Neuronal stem cell (in vitro differentiated cells): ENCODE data around the gene GPS2.
A peak's percentile ranks its signal among the peaks of the same experiment; 100 is the strongest.

Experiments
- DNase-seq: peaks from one replicate; pipeline ENCODE4 v3.0.0-alpha.2; 2013; ENCODE audit warnings: low spot score
- H2AFZ ChIP-seq: one replicate; pipeline ENCODE4 v1.6.1; 2013; ENCODE audit warnings: mild to moderate bottlenecking, low read length, inconsistent platforms
- H2AK5ac ChIP-seq: 2 replicates; pipeline ENCODE4 v1.6.1; 2013; ENCODE audit warnings: low read depth, mild to moderate bottlenecking, inconsistent platforms, low read length, moderate library complexity, mixed read lengths
- H2BK120ac ChIP-seq: 2 replicates; pipeline ENCODE4 v1.6.1; 2013; ENCODE audit warnings: low read depth, mild to moderate bottlenecking, inconsistent platforms, low read length, moderate library complexity, mixed read lengths
- H2BK12ac ChIP-seq: one replicate; pipeline ENCODE4 v1.6.1; 2013; ENCODE audit warnings: low read length, inconsistent platforms
- H2BK15ac ChIP-seq: 2 replicates; pipeline ENCODE4 v1.6.1; 2013; ENCODE audit warnings: mild to moderate bottlenecking, low read length, inconsistent platforms, mixed read lengths
- H2BK5ac ChIP-seq: one replicate; pipeline ENCODE4 v1.6.1; 2013; ENCODE audit warnings: inconsistent platforms, mild to moderate bottlenecking, low read length, moderate library complexity
- H3K14ac ChIP-seq: one replicate; pipeline ENCODE4 v1.6.1; 2013; ENCODE audit warnings: low read length, inconsistent platforms
- H3K18ac ChIP-seq: 2 replicates; pipeline ENCODE4 v1.6.1; 2013; ENCODE audit warnings: low read length, inconsistent platforms
- H3K23ac ChIP-seq: 2 replicates; pipeline ENCODE4 v1.6.1; 2013; ENCODE audit warnings: low read depth, mild to moderate bottlenecking, mixed read lengths, low read length, inconsistent platforms; ENCODE audit not compliant: poor library complexity
- H3K27ac ChIP-seq: replicated peaks from 3 replicates; pipeline ENCODE4 v1.5.1; 2013; ENCODE audit warnings: low read length, inconsistent platforms
- H3K27me3 ChIP-seq, 3 experiments: 2 replicates each; pipeline ENCODE4 v1.6.1; 2013; ENCODE audit warnings: low read length in 3 of 3, mild to moderate bottlenecking in 2 of 3, inconsistent platforms in 1 of 3, low read depth in 1 of 3, mixed read lengths in 1 of 3, moderate library complexity in 1 of 3; ENCODE audit not compliant: control insufficient read depth in 3 of 3, insufficient read depth in 3 of 3
- H3K36me3 ChIP-seq, 2 donors: replicated peaks in 1 of 2; 2 replicates each; pipeline ENCODE4 v1.6.1; 2013; ENCODE audit warnings: low read length in 2 of 2; ENCODE audit not compliant: control insufficient read depth in 2 of 2, insufficient read depth in 2 of 2
- H3K4ac ChIP-seq: 2 replicates; pipeline ENCODE4 v1.6.1; 2013; ENCODE audit warnings: inconsistent platforms, mild to moderate bottlenecking, low read length, moderate library complexity
- H3K4me1 ChIP-seq, 2 donors: 1 replicate in 1 of 2; 2 replicates in 1 of 2; pipeline ENCODE4 v1.6.1; 2013; ENCODE audit warnings: low read length in 2 of 2, low read depth in 1 of 2; ENCODE audit not compliant: control insufficient read depth in 2 of 2, insufficient read depth in 1 of 2
- H3K4me2 ChIP-seq: one replicate; pipeline ENCODE4 v1.6.1; 2013; ENCODE audit warnings: mild to moderate bottlenecking, low read length, inconsistent platforms; ENCODE audit not compliant: insufficient read depth, poor library complexity, severe bottlenecking
- H3K4me3 ChIP-seq, 2 donors: 2 replicates each; pipeline ENCODE4 v1.5.1; 2013; ENCODE audit warnings: low read length in 2 of 2, mild to moderate bottlenecking in 2 of 2, inconsistent platforms in 1 of 2, moderate library complexity in 1 of 2
- H3K79me1 ChIP-seq: one replicate; pipeline ENCODE4 v1.6.1; 2013; ENCODE audit warnings: low read depth, mild to moderate bottlenecking, inconsistent platforms, low read length, moderate library complexity
- H3K9ac ChIP-seq: one replicate; pipeline ENCODE4 v1.6.1; 2013; ENCODE audit warnings: mild to moderate bottlenecking, low read depth, low read length, inconsistent platforms; ENCODE audit not compliant: poor library complexity
- H3K9me3 ChIP-seq, 2 donors: replicated peaks in 1 of 2; 2 replicates each; pipeline versions ENCODE3 to v1.6.1; 2013; ENCODE audit warnings: low read length in 2 of 2, mild to moderate bottlenecking in 2 of 2, inconsistent platforms in 1 of 2, low read depth in 1 of 2, mixed read lengths in 1 of 2, moderate library complexity in 1 of 2; ENCODE audit not compliant: control insufficient read depth in 2 of 2, insufficient read depth in 1 of 2
- H4K8ac ChIP-seq: one replicate; pipeline ENCODE4 v1.6.1; 2013; ENCODE audit warnings: low read depth, mild to moderate bottlenecking, inconsistent platforms, low read length, moderate library complexity
- H4K91ac ChIP-seq: one replicate; pipeline ENCODE4 v1.6.1; 2013; ENCODE audit warnings: low read length, low read depth, mild to moderate bottlenecking, inconsistent platforms; ENCODE audit not compliant: poor library complexity
- WGBS, 2 donors: extraction: QIAGEN DNeasy Blood & Tissue Kit; methylation state at CpG; one replicate each; pipeline ENCODE4 v1.1.7; 2013; ENCODE audit warnings: missing lambda C conversion rate in 2 of 2, mixed read lengths in 1 of 2; ENCODE audit not compliant: insufficient read length in 2 of 2, insufficient replicate concordance in 1 of 2; ENCODE audit errors: extremely low coverage in 2 of 2; 5-methylcytosine and 5-hydroxymethylcytosine counted together

GPS2 gene

DNA sequence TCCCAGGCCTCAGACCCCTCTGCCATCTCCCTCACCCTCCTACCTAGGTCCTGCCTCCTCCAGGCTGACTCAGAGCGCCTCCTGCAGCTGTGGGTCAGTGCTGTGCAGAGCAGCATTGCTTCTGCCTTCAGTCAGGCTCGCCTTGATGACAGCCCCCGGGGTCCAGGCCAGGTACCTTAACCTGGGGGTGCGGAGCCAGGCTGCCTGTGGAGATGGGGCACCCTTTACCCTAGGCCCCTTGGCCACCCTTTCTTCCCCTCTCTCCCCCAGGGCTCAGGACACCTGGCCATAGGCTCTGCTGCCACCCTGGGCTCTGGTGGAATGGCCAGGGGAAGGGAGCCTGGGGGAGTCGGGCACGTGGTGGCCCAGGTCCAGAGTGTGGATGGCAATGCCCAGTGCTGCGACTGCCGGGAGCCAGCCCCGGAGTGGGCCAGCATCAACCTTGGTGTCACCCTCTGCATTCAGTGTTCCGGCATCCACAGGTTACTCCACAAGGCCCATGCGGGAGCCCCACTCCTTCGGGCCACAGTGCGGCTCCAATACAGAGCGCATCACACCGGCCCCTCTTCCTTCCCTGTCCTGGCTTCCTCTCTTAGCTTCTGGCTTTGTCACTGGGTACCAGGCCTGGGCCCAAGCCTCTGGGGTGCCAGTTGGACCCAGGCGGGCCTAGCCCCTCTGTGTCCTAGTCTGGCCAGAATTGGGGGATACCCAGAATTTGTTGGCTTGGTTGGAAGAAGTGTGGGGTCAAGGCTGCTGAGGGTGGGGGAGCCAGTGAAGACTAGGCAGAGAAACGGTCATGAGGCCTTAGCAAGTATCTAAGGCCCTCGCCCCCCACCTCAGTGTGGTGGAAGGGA, 31.8 kb upstream of the GPS2 start:
- H3K14ac ChIP-seq = no peak overlapping the region
- no peak overlapping the region for H2BK5ac ChIP-seq
- peaks cover 9 to 12% of the 10 kb centered on the region in 2 donors for H3K4me1 ChIP-seq
- no peak overlapping the region for H3K9ac ChIP-seq
- no peak overlapping the region for H3K27ac ChIP-seq
- no peak for DNase-seq
- H3K9me3 ChIP-seq = no peaks in the 10 kb centered on the region
- H3K36me3 ChIP-seq = no peaks in the 10 kb centered on the region
- no peak overlapping the region for H4K8ac ChIP-seq
- H3K4ac ChIP-seq = no peak overlapping the region
- no peak overlapping the region for H2BK15ac ChIP-seq
- peak overlapping the region; percentile 89 for H3K23ac ChIP-seq
- peak overlapping the region; percentile 25 for H2AK5ac ChIP-seq
- H2BK12ac ChIP-seq = peak overlapping the region; percentile 76
- peaks cover 6% of the 10 kb centered on the region for H3K79me1 ChIP-seq
- H3K4me3 ChIP-seq = no peak overlapping the region
- H3K18ac ChIP-seq = peak overlapping the region; percentile 60
- H3K27me3 ChIP-seq = peaks cover 0 to 12% (median 0%) of the 10 kb centered on the region in 3 experiments
- no peak overlapping the region for H2BK120ac ChIP-seq
- no peak overlapping the region for H4K91ac ChIP-seq
- no peak overlapping the region for H3K4me2 ChIP-seq
- WGBS, 2 donors = no CpG with 5 or more reads among the region's 18 CpGs
- no peak overlapping the region for H2AFZ ChIP-seq

DNA sequence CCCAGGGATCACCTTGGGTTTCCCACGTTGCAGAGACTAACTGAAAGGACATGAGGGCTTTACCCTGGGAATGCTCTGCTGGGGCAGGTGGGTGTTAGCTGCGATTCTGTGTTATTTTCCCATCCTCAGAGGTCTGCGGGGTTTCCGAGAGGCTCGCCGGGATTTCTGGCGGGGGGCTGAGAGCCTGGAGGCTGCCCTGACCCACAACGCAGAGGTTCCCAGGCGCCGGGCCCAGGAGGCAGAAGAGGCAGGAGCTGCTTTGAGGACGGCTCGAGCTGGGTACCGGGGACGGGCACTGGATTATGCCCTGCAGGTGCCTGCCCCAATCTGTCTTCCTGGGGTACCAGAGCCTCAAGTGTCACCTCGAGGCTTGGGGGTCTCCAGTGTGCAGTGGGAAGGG, 28.1 kb upstream of the GPS2 start:
- DNase-seq = no peak
- Histone ChIP-seq H4K91ac (no peak overlapping the region), H4K8ac (no peak overlapping the region), H3K9me3 (no peaks in the 10 kb centered on the region), H3K23ac (no peak overlapping the region), H3K27me3 (peaks cover 0 to 12% (median 0%) of the 10 kb centered on the region in 3 experiments), H3K18ac (peak overlapping the region; percentile 57), H2BK120ac (no peak overlapping the region), H2BK5ac (no peak overlapping the region), H3K9ac (no peak overlapping the region), H2AFZ (no peak overlapping the region), H3K14ac (no peak overlapping the region), H3K4me1 (no peaks in the 10 kb centered on the region), H3K36me3 (no peaks in the 10 kb centered on the region), H3K4ac (no peak overlapping the region), H3K27ac (no peak overlapping the region), H3K4me3 (no peak overlapping the region), H2BK12ac (no peak overlapping the region), H3K4me2 (no peak overlapping the region), H2AK5ac (no peak overlapping the region), H3K79me1 (no peaks in the 10 kb centered on the region), H2BK15ac (no peak overlapping the region)
- no CpG with 5 or more reads among the region's 15 CpGs for whole genome bisulfite sequencing, 2 donors

DNA sequence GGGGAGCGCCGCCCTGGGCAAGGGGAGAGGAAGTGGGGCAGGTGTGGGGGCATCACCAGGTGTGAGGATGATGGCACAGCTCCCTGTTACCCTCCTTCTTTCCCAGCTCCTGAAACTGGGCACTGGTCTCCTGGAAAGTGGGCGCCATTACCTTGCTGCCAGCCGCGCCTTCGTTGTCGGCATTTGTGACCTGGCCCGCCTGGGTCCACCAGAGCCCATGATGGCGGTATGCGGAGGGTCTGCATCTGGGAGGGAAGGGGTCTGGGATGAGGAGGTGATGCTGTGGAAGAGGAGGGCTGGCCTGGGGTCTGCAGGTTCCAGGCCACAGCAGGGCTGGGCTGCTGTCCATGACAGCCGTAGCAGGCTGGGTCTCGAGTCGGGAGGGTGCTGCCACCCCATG, 26.7 kb upstream of the GPS2 start:
- Histone ChIP-seq H2BK120ac (no peak overlapping the region), H2AFZ (no peak overlapping the region), H3K18ac (peak overlapping the region; percentile 18), H4K91ac (no peak overlapping the region), H3K4me1 (peaks cover under 1 to 4% of the 10 kb centered on the region in 2 donors), H3K27me3 (peaks cover 0 to 12% (median 0%) of the 10 kb centered on the region in 3 experiments), H3K79me1 (no peaks in the 10 kb centered on the region), H3K4ac (no peak overlapping the region), H2BK15ac (no peak overlapping the region), H2BK5ac (peak overlapping the region; percentile 14), H3K36me3 (no peaks in the 10 kb centered on the region), H4K8ac (peak overlapping the region; percentile 98), H3K4me2 (peak overlapping the region; percentile 3), H3K4me3 (no peak overlapping the region), H3K9me3 (no peaks in the 10 kb centered on the region), H3K9ac (peak overlapping the region; percentile 67), H2BK12ac (no peak overlapping the region), H2AK5ac (peak overlapping the region; percentile 57), H3K27ac (no peak overlapping the region), H3K23ac (peak overlapping the region; percentile 0), H3K14ac (peak overlapping the region; percentile 75)
- no CpG with 5 or more reads among the region's 13 CpGs for WGBS, 2 donors
- no peak for DNase-seq

DNA sequence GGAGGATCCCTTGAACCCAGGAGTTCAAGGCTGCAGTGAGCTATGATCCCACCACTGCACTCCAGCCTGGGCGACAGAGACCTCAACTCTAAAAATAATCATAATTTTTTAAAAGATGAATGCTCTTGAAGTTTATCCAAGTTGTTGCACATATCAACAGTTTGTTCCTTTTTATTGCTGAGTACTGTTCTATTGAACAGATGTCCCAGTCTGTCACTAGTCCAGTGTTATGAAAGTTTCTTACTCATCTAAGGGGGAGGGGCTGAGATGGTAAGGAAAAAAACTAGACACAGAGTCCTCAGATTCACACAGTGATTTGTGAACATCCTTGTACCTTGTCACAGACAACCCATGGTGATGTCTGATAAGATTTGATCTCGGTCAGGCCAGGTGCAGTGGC, 25.0 kb upstream of the GPS2 start:
- Histone ChIP-seq H3K4me1 (peaks cover 4 to 12% of the 10 kb centered on the region in 2 donors), H2BK120ac (no peak overlapping the region), H3K4ac (no peak overlapping the region), H3K36me3 (no peaks in the 10 kb centered on the region), H2BK15ac (no peak overlapping the region), H4K91ac (no peak overlapping the region), H4K8ac (no peak overlapping the region), H2BK12ac (no peak overlapping the region), H3K14ac (no peak overlapping the region), H2BK5ac (no peak overlapping the region), H2AK5ac (no peak overlapping the region), H3K4me3 (no peak overlapping the region), H3K9me3 (no peaks in the 10 kb centered on the region), H3K23ac (no peak overlapping the region), H3K9ac (no peak overlapping the region), H3K18ac (no peak overlapping the region), H3K79me1 (no peaks in the 10 kb centered on the region), H3K27ac (no peak overlapping the region), H3K27me3 (peaks cover 0 to 12% (median 0%) of the 10 kb centered on the region in 3 experiments), H3K4me2 (no peak overlapping the region), H2AFZ (no peak overlapping the region)
- no peak for DNase-seq
- WGBS, 2 donors = no CpG with 5 or more reads among the region's 2 CpGs
